ENCODE results near the gene EDAR. TPM values are rescaled to one million over a fixed set of nuclear protein-coding genes. Genes with fewer than 3 reads are reported as not detected.

EDAR gene
- total and polyA plus RNA-seq, 2 experiments from 2014 or later: not detected

- Histone ChIP-seq H3K9me3 (ENCODE audit: low read depth) (no peaks in the 10 kb centered on the region), H3K27ac (no peak overlapping the region), H3K4me3 (no peak overlapping the region), H3K36me3 (no peaks in the 10 kb centered on the region), H3K4me1 (ENCODE audit: low read depth) (no peaks in the 10 kb centered on the region), H3K27me3 (no peaks in the 10 kb centered on the region)
- no peak for DNase-seq (ENCODE audit: low read depth in 1 of 2, low spot score in 1 of 2)
- no peak for TF ChIP-seq CTCF (IDR thresholded peaks at IDR 0.05; ENCODE audit: low read depth, low read length)
These were observed 65.9 kb downstream of the EDAR start for GRCh38 chr2:108923019-108923700.

- H3K4me3 ChIP-seq: no peak overlapping the region
- no peaks in the 10 kb centered on the region for H3K36me3 ChIP-seq
- no peak overlapping the region for H3K27ac ChIP-seq
- DNase-seq (ENCODE audit: low read depth in 1 of 2, low spot score in 1 of 2): peak in 1 of 2 donors; percentile 5
- no peaks in the 10 kb centered on the region for H3K27me3 ChIP-seq
- no peaks in the 10 kb centered on the region for H3K4me1 ChIP-seq (ENCODE audit: low read depth)
- no peaks in the 10 kb centered on the region for H3K9me3 ChIP-seq (ENCODE audit: low read depth)
- no peak for TF ChIP-seq CTCF (IDR thresholded peaks at IDR 0.05; ENCODE audit: low read depth, low read length)
These were observed 66.7 kb downstream of the EDAR start for GRCh38 chr2:108922141-108922915.

GRCh38 chr2:108921096-108922030 is 67.7 kb downstream of the EDAR start:
- H3K9me3 ChIP-seq (ENCODE audit: low read depth): no peaks in the 10 kb centered on the region
- no peak overlapping the region for H3K4me3 ChIP-seq
- H3K36me3 ChIP-seq: no peaks in the 10 kb centered on the region
- TF ChIP-seq CTCF (IDR thresholded peaks at IDR 0.05; ENCODE audit: low read depth, low read length): no peak
- H3K27me3 ChIP-seq: no peaks in the 10 kb centered on the region
- no peak overlapping the region for H3K27ac ChIP-seq
- no peak for DNase-seq (ENCODE audit: low read depth in 1 of 2, low spot score in 1 of 2)
- no peaks in the 10 kb centered on the region for H3K4me1 ChIP-seq (ENCODE audit: low read depth)

GRCh38 chr2:108920686-108921085 is 68.3 kb downstream of the EDAR start:
- Histone ChIP-seq H3K36me3 (no peaks in the 10 kb centered on the region), H3K27ac (no peak overlapping the region), H3K9me3 (ENCODE audit: low read depth) (no peaks in the 10 kb centered on the region), H3K4me3 (no peak overlapping the region), H3K4me1 (ENCODE audit: low read depth) (no peaks in the 10 kb centered on the region), H3K27me3 (no peaks in the 10 kb centered on the region)
- DNase-seq (ENCODE audit: low read depth in 1 of 2, low spot score in 1 of 2): no peak
- TF ChIP-seq CTCF (IDR thresholded peaks at IDR 0.05; ENCODE audit: low read depth, low read length): no peak

GRCh38 chr2:108919571-108920373 is 69.2 kb downstream of the EDAR start:
- Histone ChIP-seq H3K36me3 (no peaks in the 10 kb centered on the region), H3K9me3 (ENCODE audit: low read depth) (no peaks in the 10 kb centered on the region), H3K4me1 (ENCODE audit: low read depth) (no peaks in the 10 kb centered on the region), H3K4me3 (no peak overlapping the region), H3K27me3 (no peaks in the 10 kb centered on the region), H3K27ac (no peak overlapping the region)
- DNase-seq (ENCODE audit: low read depth in 1 of 2, low spot score in 1 of 2): no peak
- no peak for TF ChIP-seq CTCF (IDR thresholded peaks at IDR 0.05; ENCODE audit: low read depth, low read length)
